ELR (cell line): ENCODE data around the gene CECR2.

Source experiments
- DNase-seq: peaks from one replicate; pipeline ENCODE4 v3.0.0-alpha.2; 2015; ENCODE audit warnings: low read depth

The CECR2 gene

DNA sequence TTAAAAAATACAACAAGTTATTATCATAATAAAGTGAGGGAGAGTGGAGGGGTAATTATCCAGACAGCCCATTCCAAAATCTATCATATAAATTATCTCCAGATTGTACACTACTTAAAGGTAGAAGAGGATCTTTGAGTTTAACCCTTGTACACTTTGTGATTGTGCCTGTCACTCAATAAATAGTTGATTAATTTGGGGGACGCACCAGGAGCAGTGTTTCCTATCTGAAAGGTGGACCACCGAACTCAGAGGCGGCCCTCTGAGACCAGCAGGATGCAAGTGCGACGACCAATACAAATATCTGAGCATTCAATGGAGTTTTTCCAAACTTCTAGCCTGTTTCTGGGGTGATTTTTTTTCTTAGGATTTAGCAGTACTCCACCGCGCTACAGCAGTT lies 1.1 kb upstream of the CECR2 start:
- DNase-seq, result no peak

GRCh38 chr22:17368554-17369438 lies 464 bp upstream of the CECR2 start:
- no peak for DNase-seq

GRCh38 chr22:17370026-17370765 lies 936 bp downstream of the CECR2 start:
- no peak for DNase-seq

GRCh38 chr22:17370766-17371432 lies 1.6 kb downstream of the CECR2 start:
- DNase-seq, result no peak

DNA sequence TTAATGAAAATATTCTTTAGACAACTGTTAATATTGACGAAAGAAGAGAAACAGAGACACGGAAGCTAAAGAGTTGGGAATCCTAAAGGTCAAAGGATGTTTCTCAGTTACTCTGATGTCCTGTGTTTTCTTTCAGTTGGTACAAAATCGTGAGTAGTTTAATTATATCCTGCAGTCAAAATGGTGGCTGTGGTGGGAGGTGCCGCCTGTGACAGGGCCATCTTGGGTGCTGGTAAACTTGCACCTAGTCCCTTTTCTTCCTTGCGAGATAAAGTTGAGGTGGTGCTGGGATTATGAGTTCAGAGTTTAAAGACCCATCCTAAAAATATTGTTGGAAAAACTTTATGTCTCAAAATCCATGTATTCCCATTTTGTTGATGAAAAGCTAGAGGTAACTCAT lies 2.2 kb downstream of the CECR2 start:
- DNase-seq, result no peak

DNA sequence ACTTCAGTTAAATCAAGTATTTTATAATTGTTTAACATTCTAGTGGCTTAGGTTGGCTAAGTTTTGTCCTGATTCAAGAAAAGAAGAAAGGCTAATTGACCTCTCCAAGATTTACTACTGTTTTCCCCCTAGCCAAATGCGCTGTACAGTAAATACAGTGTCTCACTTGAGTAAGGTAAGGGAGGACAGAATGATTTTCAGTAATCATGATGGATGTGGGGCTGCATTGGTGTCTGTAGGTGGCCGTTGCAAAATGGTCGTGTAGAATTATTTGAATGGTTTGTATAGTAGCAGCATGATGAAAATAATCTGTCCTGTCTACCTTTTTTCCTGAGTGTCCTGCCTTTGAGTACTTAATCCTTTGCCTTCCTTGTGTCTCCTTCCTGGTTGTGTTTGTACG lies 4.6 kb downstream of the CECR2 start:
- no peak for DNase-seq

DNA sequence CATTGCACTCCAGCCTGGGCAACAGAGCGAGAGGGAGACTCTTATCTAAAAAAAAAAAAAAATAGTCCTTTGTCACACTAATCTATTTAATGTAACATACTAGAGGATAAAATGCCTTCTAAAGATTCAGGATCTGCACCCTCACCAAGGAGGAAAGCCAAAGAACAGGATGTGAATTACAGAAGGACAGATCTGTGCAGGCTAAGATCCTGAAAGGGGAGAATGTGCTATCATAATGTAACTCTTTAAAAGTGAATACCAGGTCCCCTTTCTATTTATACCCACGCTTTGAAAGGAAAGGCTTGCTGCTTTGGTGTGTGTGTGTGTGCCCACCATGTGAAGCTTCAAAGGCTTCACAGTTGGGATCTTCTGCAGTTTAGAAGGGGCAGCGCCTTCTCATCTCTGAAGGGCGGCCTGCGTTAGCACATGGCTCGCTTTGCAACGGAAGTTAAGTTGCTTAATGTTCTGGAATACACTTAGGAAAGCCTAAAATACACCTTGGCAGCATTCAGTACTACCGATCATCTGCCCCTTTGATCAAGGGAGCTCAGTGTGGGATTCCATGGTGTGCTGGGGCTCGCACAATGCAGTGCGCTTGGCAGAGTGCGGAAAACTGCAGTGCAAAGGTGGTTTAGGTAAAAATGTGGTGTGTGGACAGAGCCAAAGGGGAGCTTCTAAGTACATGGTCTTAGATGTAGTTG lies 6.8 kb downstream of the CECR2 start:
- no peak for DNase-seq

DNA sequence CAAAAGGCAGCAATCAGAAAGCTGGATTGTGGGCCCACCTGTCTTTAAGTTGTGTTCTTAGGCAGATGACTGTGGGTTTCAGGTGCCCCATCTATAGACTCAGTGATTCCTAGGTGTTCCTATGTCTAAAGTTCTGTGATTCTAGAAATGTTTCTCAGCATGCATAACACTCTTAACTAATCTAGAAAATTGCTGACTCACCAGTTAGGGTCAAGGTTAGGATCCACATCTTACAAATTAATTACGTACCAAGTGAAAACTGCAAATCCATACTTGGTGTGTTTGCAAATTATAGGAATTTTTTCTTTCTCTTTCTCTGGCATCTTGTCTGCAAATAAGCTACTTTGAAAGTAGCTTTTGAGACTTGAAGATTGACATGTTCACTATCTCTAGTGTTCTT lies 7.7 kb downstream of the CECR2 start:
- DNase-seq, result no peak

GRCh38 chr22:17379944-17380343 lies 10.7 kb downstream of the CECR2 start:
- no peak for DNase-seq

DNA sequence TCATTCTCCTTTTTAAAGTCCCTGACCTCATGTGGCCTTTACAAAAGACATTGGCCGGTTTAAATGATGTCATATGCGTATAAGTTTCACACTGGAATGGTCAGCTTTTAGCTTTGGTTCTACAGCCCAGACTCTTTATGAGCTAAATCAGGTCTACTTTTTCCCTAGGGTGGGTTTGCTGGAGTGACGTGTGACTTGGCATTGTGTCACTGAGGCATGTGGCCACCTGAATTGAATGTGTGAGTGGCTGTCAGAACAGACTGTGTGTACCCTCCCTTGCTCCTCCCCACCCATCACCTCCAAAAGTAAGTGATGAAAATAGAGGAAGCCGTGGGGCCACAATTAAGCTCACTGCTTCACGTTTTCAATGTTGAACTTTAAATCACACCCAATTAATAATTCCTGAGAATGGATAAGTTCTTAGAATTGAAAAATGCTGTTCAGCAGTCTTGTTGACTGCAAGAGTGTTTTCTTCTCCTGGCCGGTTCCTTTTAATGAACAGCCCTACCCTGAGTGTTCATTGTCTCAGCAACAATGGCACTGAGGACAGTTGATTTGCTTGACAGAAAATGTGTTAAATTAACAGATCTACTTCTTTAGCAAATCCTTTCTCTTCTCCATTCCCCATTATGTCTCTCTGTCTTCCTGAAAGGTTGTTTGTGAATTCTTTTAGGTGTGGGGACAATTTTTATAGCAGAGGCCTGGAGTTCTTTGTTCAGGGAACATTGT lies 11.3 kb downstream of the CECR2 start:
- DNase-seq, result no peak

- no peak for DNase-seq
Observed at GRCh38 chr22:17381192-17381913, 12.1 kb downstream of the CECR2 start.

DNA sequence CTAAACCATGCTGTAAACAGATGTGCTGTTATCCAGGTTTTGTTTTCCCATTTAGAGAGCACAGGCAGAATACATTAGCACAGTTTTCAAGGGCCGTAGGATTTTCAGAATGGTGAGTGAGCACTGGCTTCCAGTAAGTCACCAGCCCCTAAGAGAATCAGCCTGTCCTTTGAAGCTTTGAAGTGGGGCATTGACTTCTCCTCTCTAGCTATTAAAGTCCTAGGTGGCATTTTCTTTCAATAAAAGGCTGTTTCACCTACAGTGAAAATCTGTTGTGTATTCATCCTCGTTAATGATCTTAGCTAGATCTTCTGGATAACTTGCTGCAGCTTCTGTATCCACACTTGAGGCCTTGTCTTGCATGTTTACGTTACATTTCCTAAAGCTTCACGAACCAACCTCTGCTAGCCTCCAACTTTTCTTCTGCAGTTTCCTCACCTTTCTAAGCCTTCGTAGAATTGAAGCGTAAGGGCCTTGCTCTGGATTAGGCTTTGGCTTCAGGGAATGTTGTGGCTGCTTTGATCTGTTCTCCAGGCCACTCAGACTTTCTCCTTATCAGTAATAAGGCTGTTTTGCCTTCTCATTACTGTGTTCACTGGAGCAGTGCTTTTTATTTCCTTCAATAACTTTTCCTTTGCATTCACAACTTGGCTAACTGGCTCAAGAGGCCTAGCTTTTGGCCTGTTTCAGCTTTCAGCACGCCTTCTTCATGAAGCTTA lies 15.5 kb downstream of the CECR2 start:
- no peak for DNase-seq

DNA sequence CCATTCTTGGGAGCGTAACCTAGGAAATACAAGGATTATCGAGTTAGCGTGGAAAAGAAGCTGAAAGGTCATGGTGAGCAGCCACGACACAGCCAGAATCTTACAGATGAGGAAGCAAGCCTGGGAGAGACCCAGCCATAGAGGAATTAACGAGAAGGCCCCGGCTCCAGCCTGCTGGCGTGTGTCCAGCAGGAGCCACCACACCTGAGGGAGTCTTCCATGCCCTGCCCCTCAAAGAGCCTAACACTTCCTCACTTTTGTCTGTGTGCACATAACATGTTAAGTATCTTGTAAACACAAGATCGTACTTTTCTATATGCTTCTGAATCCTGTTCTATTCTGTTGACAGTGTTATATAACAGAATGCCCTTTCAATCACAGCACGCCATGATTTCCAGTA lies 18.1 kb downstream of the CECR2 start:
- no peak for DNase-seq

GRCh38 chr22:17388235-17388634 lies 19.0 kb downstream of the CECR2 start:
- no peak for DNase-seq

DNA sequence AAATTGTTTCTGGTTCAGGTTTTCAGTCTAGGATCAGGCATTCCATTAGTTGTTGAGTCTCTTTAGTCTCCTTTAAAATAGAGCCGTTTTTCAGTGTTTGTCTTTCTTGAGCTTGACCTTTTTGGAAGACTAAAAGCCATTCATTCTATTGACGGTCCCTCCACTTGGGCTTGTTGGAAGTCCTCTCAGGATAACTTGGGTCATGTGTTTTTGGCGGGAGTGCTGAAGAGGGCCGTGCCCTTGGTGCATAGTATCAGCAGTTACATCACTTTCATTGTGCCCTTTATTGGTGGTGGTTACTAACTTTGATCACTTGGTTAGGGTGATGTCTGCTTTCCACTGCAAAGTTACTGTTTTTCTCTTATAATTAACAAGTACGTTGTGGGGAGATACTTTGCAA lies 20.8 kb downstream of the CECR2 start:
- DNase-seq, result no peak

- DNase-seq, result no peak
Observed at GRCh38 chr22:17396516-17396915, 27.3 kb downstream of the CECR2 start.

- DNase-seq, result no peak
Observed at GRCh38 chr22:17397756-17398547, 28.7 kb downstream of the CECR2 start.

GRCh38 chr22:17400305-17400704 lies 31.0 kb downstream of the CECR2 start:
- no peak for DNase-seq

DNA sequence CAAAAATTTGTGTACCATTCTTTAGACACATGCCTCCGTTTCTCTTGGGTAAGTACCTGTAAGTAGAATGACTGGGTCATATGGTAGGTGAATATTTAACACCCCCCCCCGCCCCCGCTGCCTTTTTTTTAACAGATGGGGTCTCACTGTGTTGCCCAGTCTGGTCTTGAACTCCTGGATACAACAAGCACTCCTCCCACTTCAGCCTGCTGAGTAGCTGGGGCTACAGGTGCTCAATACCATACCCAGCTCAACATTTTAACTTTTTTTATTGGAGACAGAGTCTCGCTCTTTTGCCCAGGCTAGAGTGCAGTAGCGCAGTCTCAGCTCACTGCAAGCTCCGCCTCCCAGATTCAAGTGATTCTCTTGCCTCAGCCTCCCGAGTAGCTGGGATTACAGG lies 32.5 kb downstream of the CECR2 start:
- no peak for DNase-seq
